NCI-H345 (cell line): ENCODE results near the gene C7orf33.
"Not testable (repeated sequence)": the region's sequence is repeated elsewhere in the genome, so short reads cannot be mapped to it uniquely, and the experiment has no call there.

Experiments used
- DNase-seq: peaks from one replicate; lab custom pipeline; 2025; lab: John Stamatoyannopoulos, UW

The C7orf33 gene, protein sequence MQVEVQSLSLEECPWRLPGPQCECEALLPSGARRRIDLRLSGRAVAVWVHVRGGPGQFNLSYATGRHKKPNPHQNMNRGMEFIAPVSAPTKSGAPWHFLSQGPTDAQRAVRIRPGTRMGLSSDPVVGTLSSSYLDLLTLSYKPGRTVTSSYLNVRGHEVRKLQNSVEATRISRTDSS

GRCh38 chr7:148590471-148590870 lies at the start of gene C7orf33:
C7orf33 (plus strand) TSS chr7:148590766; CDS start chr7:148590926, 160 bp downstream.
- no peak for DNase-seq

DNA sequence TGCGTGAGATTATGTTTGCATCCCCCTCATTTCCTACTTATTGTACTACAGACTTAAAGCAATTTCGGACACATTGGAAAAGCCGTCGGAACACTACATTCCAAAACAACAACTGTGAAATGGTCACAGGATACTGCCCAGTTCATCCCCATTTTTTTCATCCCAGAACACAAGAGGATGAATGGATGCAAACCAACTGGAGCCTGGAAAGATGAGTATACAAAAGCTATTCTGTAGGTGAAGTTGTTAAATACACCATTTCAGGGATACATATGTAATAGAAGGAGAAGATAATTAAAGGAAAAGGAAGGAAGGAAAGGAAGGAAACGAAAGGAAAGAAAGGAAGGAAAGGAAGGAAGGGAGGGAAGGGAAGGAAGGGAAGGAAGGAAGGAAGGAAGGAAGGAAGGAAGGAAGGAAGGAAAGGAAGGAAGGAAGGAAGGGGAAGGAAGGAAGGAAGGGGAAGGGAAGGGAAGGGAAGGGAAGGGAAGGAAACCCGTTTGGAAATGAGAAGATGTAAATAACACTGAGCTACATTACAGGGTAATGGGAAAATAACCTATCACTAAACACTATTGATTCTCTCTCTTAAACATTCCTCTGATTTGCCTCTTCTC lies 48.6 kb upstream of the C7orf33 start:
- DNase-seq = no peak

DNA sequence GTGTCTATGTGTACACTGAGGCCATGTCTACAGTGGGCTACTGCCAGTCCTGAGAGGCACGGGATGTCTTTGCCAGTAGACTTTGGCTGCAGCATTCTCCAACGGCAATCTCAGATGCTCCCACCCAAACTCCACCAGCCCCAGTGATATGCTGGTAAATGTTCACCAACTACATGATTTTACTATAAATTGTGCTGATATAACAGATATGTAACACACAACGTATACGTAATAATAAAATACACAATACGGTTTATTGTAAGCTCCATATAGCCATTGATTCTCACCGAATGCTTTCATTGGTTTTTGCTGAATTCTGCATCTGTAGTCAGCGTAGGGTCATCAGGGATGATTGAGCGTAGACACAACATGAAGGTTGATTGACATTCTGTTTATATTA lies 47.3 kb upstream of the C7orf33 start:
- DNase-seq = no peak

DNA sequence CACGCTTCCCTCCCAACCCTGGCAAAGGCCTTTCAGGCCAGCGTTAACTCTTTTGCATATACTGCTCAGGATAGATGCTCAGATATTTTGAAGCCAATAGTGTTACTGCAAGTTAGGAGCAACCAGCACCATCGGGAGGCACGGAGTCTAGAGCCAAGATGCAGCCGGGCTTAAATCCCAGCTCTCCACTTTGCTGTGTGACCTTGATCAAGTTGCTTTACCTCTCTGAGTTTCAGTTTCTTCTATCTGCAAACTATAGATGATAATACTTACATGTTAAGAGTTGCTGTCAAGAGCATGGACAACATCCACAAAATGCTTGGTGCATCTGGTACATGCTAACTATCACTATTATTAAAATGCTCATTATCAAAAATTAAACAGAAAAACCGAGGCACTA lies 45.4 kb upstream of the C7orf33 start:
- no peak for DNase-seq

GRCh38 chr7:148545932-148546331 lies 44.6 kb upstream of the C7orf33 start:
- DNase-seq = no peak

- no peak for DNase-seq
Measured at GRCh38 chr7:148546857-148547256, 43.7 kb upstream of the C7orf33 start.

DNA sequence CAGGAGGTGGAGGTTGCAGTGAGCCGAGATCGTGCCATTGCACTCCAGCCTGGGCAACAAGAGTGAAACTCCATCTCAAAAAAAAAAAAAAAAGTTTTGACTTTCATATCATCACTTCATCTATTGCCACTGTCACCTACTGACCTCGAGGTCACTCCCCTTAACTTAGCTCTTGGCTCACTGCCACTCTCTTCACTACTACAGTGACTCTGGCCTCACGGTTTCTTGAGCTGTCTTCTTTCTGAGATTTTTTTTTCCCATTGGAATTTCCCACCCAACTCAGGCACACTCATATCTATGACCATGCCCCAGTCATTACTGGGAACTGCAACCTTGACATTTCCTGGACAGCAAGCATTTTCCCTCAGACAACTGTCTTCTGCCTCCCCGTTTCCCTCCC lies 42.6 kb upstream of the C7orf33 start:
- DNase-seq = no peak

DNA sequence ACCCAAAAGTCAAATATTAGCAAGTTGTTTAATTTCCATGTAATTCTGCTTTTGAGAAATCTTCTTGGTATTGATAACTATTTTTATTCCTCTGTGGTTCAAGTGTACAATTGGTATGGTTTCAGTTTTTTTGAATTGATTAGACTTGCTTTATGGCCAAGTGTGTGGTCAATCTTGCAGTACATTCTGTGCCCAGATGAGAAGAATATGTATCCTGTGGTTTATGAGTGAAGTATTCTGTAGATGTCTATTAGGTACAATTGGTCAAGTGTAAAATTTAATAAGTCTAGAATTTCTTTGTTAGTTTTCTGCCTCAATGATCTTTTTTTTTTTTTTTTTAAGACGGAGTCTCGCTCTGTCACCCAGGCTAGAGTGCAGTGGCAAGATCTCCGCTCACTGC lies 36.6 kb upstream of the C7orf33 start:
- no peak for DNase-seq

DNA sequence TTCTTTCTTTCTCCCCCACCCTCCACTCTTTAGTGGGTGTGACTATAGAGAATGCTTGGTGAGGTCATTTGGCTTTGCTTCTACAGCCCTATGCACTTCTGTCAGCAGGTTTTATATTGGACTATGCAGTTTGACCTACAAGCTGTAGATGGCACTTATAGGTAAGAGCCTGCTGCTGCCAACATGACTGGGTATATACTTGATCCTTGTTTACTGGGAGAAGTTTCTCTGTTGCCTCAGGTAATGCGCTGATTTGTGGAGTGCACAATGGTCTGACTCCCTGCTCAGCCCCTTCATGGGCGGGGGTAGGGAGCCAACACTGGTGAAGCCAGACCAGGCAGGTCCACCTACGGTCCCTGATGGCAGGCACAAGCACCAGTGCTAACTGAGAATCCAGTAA lies 33.7 kb upstream of the C7orf33 start:
- DNase-seq = no peak

DNA sequence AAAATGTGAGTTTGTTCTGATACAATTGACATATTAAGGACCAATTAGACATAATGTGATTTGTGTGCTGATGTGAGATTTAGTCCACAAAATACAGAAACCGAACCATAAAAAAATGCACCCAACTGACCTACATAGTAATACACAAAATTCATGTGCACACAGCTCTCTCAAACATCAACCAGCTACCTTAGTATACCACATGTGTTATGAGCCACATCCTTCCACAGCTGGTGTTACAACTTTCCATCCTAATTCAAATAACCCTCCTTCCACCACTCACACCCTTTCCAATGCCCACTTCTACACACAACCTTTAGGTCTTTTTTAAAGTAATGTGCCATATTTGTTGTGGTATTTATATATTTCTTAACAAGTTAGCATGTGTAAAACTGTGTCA lies 31.7 kb upstream of the C7orf33 start:
- no peak for DNase-seq

- no peak for DNase-seq
Measured at GRCh38 chr7:148561099-148561498, 29.5 kb upstream of the C7orf33 start.

DNA sequence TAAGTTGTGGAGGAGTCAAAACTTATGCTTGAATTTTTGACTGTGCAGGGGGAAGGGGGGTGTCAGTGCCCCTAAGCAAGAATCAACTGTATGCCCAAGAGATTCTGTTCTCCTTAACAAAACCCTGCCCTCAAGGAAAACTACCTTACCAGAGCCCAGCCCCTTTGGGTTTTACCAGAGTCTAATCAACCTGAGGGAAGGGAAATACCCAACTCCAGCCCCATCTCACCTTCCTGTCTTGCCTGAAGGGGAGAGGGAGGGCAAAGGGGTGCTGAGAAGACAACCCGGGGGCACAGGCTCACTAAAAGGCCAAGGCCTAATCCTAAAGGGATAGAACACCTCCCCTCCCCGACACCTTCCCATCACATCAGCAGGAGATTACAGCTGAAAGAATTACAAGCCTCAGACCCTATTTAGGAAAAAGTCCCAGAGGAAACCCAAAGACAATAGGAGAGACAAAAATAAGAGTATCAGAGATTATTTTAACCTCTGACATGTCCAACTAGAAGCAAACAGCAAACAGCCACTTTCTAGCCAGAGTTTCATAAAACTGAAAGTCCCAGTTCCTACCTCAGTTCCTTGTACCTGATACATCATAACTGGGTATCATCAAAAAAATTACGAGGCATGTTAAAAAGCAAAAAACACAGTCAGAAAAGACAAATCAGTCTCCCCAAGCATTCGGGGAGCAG lies 26.8 kb upstream of the C7orf33 start:
- no peak for DNase-seq

- not testable (repeated sequence) for DNase-seq
Measured at GRCh38 chr7:148564275-148564951, 26.2 kb upstream of the C7orf33 start.

- no peak for DNase-seq
Measured at GRCh38 chr7:148566736-148567135, 23.8 kb upstream of the C7orf33 start.

DNA sequence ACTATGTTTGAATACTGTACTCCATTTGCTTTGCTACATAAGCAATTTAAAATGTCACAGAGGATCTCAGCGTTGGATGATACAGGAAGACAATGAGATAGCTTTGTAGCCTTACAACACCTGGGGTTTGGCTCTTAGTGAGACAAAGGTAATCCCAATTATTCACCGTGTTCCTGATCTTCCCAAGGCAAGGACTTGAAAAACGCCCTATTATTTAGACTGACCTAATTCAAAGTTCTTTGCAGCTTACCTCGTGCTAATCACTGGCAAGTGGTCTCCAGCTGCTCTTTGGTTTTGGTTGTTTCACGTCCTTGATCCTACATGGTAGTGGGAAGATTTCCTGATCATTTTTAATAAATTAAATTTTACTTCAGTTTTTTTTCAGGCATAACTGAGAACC lies 23.0 kb upstream of the C7orf33 start:
- peak; percentile 47 for DNase-seq

DNA sequence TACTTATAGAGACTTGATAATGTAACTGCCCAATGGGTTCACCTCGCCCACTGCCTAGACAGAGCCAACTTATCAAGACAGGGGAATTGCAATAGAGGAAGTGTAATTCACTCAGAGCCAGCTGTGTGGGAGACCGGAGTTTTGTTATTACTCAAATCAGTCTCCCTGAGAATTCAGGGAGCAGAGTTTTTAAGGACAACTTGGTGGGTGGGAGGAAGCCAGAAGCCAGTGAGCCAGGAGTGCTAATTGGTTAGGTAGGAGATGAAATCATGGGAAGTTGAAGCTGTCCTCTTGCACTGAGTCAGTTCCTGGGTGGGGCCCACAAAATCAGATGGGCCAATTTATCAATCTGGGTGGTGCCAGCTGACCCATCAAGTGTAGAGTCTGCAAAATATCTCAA lies 20.1 kb upstream of the C7orf33 start:
- DNase-seq = no peak

- not testable (repeated sequence) for DNase-seq
Measured at GRCh38 chr7:148570973-148571372, 19.6 kb upstream of the C7orf33 start.

- no peak for DNase-seq
Measured at GRCh38 chr7:148571381-148571780, 19.2 kb upstream of the C7orf33 start.

GRCh38 chr7:148572067-148572522 lies 18.5 kb upstream of the C7orf33 start:
- DNase-seq = no peak

GRCh38 chr7:148573581-148573980 lies 17.0 kb upstream of the C7orf33 start:
- not testable (repeated sequence) for DNase-seq

- peak; percentile 60 for DNase-seq
Measured at GRCh38 chr7:148575640-148576411, 14.7 kb upstream of the C7orf33 start.

DNA sequence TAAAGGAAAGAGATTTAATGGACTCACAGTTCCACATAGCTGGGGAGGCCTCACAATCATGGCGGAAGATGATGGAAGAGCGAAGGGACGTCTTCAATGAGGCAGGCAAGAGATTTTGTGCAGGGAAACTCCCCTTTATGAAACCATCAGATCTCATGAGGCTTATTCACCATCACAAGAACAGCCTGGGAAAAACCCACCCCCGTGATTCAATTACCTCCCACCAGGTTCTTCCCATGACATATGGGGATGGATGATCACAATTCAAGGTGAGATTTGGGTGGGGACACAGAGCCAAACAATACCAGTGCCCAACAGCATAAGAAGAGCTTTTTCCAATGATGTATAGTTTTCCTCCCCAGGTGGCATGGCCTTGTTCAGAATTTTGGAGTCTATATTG lies 11.2 kb upstream of the C7orf33 start:
- no peak for DNase-seq
